ENCODE data around the gene SCG2. TPM values are rescaled to one million over a fixed set of nuclear protein-coding genes. Genes with fewer than 3 reads are reported as not detected.

Gene SCG2
- total RNA-seq = 1 to 10 TPM in 1 of 2 donors, under 1 TPM in 1; 0.56 to 4.9 TPM

- peak; percentile 41 for ATAC-seq (ENCODE audit: insufficient number of reproducible peaks, low FRiP score, low read depth)
- peak; percentile 25 for DNase-seq (ENCODE audit: low spot score)
- H3K4me3 ChIP-seq = peak within 1 kb of the TSS; percentile 4
- H3K27ac ChIP-seq = no peak within 1 kb of the TSS
- TF ChIP-seq CTCF (IDR thresholded peaks at IDR 0.05) = no peak
- H3K4me1 ChIP-seq (ENCODE audit: control insufficient read depth in 1 of 2, low read depth in 2 of 2) = no peaks in the 10 kb centered on the region
- H3K36me3 ChIP-seq = no peaks in the 10 kb centered on the region
- no peaks in the 10 kb centered on the region for H3K9me3 ChIP-seq
- H3K27me3 ChIP-seq (replicated peaks; ENCODE audit: insufficient read depth) = no peaks in the 10 kb centered on the region
Observed at GRCh38 chr2:223601932-223602666, at the start of gene SCG2. Gene SCG2 (minus strand): TSS chr2:223602361. CDS start chr2:223599282, 3,079 bp downstream.

GRCh38 chr2:223649554-223650533 is 47.7 kb upstream of the SCG2 start:
- Histone ChIP-seq H3K27me3 (replicated peaks; ENCODE audit: insufficient read depth) (no peaks in the 10 kb centered on the region), H3K4me3 (no peak overlapping the region), H3K27ac (no peak overlapping the region), H3K4me1 (ENCODE audit: control insufficient read depth in 1 of 2, low read depth in 2 of 2) (no peaks in the 10 kb centered on the region), H3K9me3 (no peaks in the 10 kb centered on the region), H3K36me3 (no peaks in the 10 kb centered on the region)
- no peak for TF ChIP-seq CTCF (IDR thresholded peaks at IDR 0.05)
- DNase-seq (ENCODE audit: low spot score) = no peak
- ATAC-seq (ENCODE audit: insufficient number of reproducible peaks, low FRiP score, low read depth) = no peak

GRCh38 chr2:223648755-223649154 is 46.6 kb upstream of the SCG2 start:
- peaks cover 0 to 2% of the 10 kb centered on the region in 2 donors for H3K4me1 ChIP-seq (ENCODE audit: control insufficient read depth in 1 of 2, low read depth in 2 of 2)
- no peak overlapping the region for H3K27ac ChIP-seq
- no peak for ATAC-seq (ENCODE audit: insufficient number of reproducible peaks, low FRiP score, low read depth)
- H3K27me3 ChIP-seq (replicated peaks; ENCODE audit: insufficient read depth) = no peaks in the 10 kb centered on the region
- H3K36me3 ChIP-seq = no peaks in the 10 kb centered on the region
- no peaks in the 10 kb centered on the region for H3K9me3 ChIP-seq
- H3K4me3 ChIP-seq = no peak overlapping the region
- no peak for DNase-seq (ENCODE audit: low spot score)
- no peak for TF ChIP-seq CTCF (IDR thresholded peaks at IDR 0.05)

- Histone ChIP-seq H3K4me1 (ENCODE audit: control insufficient read depth in 1 of 2, low read depth in 2 of 2) (peaks cover 5 to 11% of the 10 kb centered on the region in 2 donors), H3K27me3 (replicated peaks; ENCODE audit: insufficient read depth) (no peaks in the 10 kb centered on the region), H3K9me3 (no peaks in the 10 kb centered on the region), H3K36me3 (no peaks in the 10 kb centered on the region), H3K27ac (no peak overlapping the region), H3K4me3 (no peak overlapping the region)
- no peak for TF ChIP-seq CTCF (IDR thresholded peaks at IDR 0.05)
- ATAC-seq (ENCODE audit: insufficient number of reproducible peaks, low FRiP score, low read depth) = no peak
- no peak for DNase-seq (ENCODE audit: low spot score)
Observed at GRCh38 chr2:223647258-223647952, 45.2 kb upstream of the SCG2 start.

Data from thoracic aorta (tissue), 2 donors.